NT2/D1 (cell line): ENCODE measurements around the gene HSPA14.

Experiments used
- SUZ12 ChIP-seq: IDR thresholded peaks from 2 replicates; pipeline ENCODE4 v1.6.1; 2011; ENCODE audit not compliant: insufficient read length, insufficient read depth; ENCODE audit errors: extremely low read depth
- YY1 ChIP-seq: IDR thresholded peaks from 2 replicates; pipeline ENCODE4 v1.6.1; 2011; ENCODE audit not compliant: insufficient read length, insufficient read depth
- ZNF274 ChIP-seq: IDR thresholded peaks from 2 replicates; pipeline ENCODE4 v1.6.1; 2011; ENCODE audit warnings: mild to moderate bottlenecking, low read depth, low read length

GRCh38 chr10:14800397-14800796 lies 37.7 kb upstream of the HSPA14 start:
- TF ChIP-seq ZNF274 (no peak), YY1 (no peak), SUZ12 (no peak)
